ENCODE data around the gene CDH19. TPM values are rescaled to one million over a fixed set of nuclear protein-coding genes. Genes with fewer than 3 reads are reported as not detected.
A peak's percentile ranks its signal among the peaks of the same experiment; 100 is the strongest.

The CDH19 gene, protein sequence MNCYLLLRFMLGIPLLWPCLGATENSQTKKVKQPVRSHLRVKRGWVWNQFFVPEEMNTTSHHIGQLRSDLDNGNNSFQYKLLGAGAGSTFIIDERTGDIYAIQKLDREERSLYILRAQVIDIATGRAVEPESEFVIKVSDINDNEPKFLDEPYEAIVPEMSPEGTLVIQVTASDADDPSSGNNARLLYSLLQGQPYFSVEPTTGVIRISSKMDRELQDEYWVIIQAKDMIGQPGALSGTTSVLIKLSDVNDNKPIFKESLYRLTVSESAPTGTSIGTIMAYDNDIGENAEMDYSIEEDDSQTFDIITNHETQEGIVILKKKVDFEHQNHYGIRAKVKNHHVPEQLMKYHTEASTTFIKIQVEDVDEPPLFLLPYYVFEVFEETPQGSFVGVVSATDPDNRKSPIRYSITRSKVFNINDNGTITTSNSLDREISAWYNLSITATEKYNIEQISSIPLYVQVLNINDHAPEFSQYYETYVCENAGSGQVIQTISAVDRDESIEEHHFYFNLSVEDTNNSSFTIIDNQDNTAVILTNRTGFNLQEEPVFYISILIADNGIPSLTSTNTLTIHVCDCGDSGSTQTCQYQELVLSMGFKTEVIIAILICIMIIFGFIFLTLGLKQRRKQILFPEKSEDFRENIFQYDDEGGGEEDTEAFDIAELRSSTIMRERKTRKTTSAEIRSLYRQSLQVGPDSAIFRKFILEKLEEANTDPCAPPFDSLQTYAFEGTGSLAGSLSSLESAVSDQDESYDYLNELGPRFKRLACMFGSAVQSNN
- total RNA-seq = under 0.01 TPM in 2 replicates

DNA sequence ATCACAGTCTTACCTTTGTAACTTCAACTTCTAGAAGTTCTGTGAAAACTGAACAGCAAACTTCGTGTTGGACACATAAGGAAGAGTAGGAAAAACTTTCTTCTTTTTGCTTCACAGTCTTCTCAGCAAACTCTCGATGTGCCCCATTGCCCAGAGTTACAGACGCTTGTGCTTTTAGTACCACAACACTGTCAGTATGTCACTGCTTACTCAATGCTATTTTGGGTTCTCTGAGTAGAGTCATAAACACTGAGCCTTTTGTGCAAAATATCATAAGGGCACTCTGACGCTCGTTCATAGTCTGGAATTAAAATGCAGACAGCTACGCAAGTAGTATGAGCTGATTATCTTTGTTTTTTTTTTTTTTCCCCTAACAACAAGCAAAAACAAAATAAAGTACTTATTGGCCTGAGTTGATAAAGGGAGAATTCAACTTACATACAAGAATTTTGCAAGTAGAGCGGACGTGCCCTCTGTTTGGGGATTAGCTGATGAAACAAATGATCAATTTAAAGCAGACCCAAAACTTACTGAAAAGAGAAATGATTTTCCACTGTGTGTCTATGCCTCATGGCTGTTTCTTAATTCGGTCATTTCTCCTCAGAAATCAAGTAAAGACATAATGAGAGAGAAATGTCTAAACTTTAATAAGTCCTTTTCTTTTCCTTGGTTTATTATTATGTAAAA lies at the start of gene CDH19:
CDH19 (minus strand) TSS at position 150 of the 687 bp plus-strand sequence. CDS start 31,886 bp downstream, outside the sequence.
- DNase-seq (ENCODE audit: low read depth in 2 of 2) = peak in 1 of 2 donors; percentile 4

- DNase-seq (ENCODE audit: low read depth in 2 of 2) = no peak
Measured at GRCh38 chr18:66647671-66648070, 43.8 kb upstream of the CDH19 start.

DNA sequence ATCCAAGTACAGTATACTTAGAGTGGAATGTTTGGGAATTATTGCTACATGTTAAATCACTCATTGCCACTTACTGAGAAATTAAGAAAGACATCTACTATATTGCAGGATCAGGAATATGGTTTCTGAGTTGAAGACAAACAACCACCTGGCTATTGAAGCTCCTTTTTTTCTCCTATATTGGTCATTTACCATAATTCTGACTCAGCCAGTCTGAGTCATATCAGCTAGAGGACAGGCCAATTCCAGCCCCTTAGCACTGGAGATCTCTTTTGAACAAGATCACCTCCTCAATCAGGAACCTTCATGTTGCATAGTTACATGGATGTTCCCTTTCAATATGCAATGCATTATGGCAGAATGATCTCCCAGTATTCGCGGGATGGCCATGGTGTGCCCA lies 42.7 kb upstream of the CDH19 start:
- peak in 1 of 2 donors; percentile 17 for DNase-seq (ENCODE audit: low read depth in 2 of 2)

DNA sequence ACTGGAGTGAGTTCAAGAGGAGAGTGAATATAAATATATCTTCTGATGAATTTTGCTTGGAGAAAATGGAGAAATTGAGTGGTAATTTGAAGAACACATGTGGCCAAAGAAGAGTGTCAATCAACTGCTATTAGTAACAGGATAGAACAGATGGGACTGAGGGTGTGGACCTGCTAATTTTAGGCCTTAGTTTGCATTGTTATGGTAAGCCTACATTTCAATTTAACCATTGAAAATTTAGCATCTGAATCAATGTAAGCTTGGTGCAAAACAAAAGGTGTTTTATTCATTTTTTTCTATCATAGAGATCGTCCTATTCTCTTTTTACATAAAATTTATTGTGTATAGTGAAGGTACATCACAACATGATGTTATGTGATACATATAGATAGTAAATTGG lies 42.1 kb upstream of the CDH19 start:
- no peak for DNase-seq (ENCODE audit: low read depth in 2 of 2)

DNA sequence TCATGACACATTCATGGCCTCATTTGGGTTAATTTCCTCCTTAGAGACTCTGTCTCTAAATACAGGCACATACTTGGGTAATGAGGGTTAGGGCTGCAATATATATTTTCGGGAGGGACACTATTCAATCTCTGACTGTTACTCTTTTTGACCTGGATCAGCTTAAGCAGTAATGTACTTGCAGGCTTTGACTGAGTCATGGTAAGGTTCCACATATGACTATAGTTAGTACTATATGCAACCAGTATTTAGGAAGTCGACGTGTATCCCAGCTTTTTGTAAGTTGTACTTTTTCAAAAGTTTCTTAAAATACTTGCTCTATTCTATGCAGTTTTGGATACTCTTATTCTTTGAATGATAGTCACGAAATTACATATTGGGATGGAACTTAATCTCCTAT lies 37.2 kb upstream of the CDH19 start:
- DNase-seq (ENCODE audit: low read depth in 2 of 2) = no peak

- DNase-seq (ENCODE audit: low read depth in 2 of 2) = peak; percentile 23 to 87
Measured at GRCh38 chr18:66640431-66640830, 36.5 kb upstream of the CDH19 start.

DNA sequence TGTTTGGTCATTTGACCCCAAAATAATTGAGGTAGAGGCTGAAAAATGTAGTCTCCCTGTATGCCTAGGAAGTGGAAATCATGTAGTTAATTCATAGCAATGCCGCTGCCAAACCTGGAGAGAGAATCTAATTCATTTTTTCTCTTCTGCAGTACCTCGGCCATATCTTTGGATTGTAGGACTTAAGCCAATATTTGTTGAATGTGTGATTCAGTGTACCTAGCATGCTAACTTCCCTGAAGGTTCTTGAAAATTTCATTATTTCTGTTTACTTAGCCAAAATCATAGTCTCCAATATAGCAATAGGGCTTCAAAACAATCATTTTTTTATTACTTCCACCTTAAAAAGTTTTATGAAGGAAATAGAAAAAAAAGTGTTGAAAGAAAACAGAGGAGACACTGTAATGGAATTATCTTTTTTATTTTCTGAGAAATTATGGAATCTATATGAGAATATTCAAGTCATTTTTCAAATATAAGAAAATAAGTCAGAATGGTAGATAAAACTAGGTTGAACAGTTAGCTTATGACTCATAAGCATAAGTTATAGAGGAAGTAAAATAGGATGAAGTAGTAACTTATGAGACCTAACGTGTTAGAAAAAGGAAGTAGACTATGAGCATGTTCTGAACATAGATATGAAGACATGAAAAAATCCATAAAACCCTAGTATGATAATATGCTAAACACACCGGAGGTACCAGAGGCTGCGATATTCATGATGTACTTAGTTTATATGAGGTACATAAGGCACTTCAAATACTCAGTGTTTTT lies 35.2 kb upstream of the CDH19 start:
- DNase-seq (ENCODE audit: low read depth in 2 of 2) = peak in 1 of 2 donors; percentile 24

DNA sequence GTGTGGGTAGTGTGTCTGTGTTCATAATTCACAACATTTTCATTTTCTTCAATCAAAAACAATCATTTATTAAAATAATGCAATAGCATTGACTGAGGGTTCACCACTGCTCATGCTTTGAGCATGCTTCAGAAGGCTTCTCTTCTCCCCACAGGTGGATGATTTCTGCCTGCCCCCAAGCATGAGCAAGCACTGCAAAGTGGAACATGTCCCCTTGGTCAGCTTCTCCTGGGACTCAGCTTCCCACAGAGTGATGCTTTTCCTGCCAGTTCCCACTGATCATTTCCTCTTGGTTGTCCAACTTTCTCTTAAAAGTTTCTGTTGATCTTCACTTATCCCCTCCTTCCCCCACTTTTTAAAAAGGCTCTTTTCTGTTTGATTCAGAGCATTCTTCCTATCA lies 31.5 kb upstream of the CDH19 start:
- no peak for DNase-seq (ENCODE audit: low read depth in 2 of 2)

DNA sequence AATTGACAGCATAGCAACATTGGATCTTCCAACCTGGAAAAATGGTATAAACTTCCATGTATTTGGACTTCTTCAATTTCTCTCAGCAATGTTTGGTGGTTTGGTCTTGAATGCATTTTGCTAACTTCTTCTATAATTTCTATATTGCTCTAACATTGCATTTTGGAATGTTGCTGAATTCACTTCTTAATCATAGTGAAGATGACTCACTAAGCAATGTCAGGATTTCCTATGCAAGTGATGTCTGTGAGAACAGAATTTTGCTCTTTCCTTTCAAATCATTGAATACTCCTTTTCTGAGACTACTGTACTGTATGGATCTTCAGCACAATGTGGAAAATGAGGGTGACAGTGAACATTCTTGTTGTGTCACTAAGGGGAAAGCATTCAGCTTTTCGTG lies 28.9 kb upstream of the CDH19 start:
- DNase-seq (ENCODE audit: low read depth in 2 of 2) = peak in 1 of 2 donors; percentile 59

DNA sequence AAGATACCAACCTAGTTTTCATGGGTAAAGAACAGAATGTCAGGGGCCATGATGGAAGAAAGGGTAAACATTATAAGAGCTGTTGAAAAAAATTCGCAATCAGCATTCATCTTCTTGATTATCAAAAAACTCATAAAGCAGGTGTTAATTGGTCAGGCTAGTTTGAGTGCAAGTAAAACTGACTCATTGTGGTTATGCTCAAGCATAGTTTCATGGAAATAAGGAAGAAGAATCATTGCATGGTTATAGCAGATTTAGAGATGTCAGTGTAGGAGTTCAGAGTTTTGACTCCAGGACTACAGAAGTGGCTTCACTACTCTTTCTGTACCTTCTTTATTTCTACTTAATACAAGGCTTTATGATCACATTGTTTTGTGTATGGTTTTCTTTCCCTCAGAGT lies 26.9 kb upstream of the CDH19 start:
- DNase-seq (ENCODE audit: low read depth in 2 of 2) = no peak

DNA sequence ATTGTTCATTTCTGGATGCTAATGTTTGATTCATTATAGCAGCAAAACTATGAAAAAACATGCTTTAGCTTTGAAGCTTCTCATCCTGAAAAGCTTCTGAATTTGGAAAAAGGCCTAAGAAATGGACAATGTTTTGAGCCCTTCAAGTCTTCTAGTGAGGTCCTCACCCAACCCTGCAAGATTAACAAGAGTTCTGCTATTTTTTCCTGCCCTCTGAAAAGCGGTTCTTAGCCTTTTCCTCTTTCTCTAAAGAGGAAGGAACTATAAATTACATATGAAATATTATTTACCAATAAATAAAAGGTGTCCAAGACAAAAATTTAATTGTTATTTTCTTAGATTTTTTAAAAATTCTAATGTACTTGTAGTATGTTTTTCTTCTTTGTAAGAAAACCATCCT lies 19.9 kb upstream of the CDH19 start:
- no peak for DNase-seq (ENCODE audit: low read depth in 2 of 2)

GRCh38 chr18:66621816-66622576 lies 18.1 kb upstream of the CDH19 start:
- DNase-seq (ENCODE audit: low read depth in 2 of 2) = no peak

DNA sequence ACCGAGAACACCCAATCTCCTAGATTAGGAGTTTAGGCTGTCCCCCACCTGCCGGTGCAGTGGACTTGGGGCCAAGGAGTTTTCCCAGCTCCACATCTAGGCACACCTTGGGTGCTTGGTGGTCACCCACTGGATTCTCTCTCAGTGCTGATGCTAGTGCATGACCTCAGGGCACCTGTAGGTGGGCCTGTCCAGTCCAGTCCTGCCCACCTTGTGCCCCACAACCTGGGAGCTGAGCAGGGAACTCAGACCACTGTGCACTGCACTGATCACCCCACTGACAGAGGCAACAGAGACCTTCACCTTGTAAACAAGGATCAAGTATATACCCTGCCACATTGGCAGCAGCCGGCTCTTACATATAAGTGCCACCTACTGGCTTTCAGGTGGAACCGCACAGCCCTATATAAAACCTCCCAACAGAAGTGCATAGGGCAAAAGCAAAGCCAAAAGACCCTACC lies 12.7 kb upstream of the CDH19 start:
- peak in 1 of 2 donors; percentile 49 for DNase-seq (ENCODE audit: low read depth in 2 of 2)

GRCh38 chr18:66615176-66615575 lies 11.3 kb upstream of the CDH19 start:
- no peak for DNase-seq (ENCODE audit: low read depth in 2 of 2)

GRCh38 chr18:66607632-66608031 lies 3.7 kb upstream of the CDH19 start:
- DNase-seq (ENCODE audit: low read depth in 2 of 2) = no peak

DNA sequence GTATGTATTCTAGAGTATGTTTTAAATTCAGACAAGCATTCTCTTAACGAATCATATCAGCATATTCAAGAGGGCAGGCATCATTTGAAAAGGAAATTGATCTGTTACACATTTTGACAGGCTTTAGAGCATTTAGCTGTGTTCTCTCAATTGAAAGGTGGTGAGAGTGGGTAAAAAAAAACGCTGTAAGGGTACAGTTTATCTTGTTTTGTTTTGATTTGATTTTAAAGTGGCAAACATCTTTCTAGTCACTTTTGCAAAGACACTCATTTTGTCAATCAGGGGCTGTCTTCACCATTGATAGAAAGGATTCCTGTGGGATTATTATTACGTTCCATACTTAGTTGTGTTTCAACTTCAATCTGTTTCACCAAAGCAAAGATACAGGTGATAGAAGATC lies 2.2 kb downstream of the CDH19 start:
- DNase-seq (ENCODE audit: low read depth in 2 of 2) = no peak

GRCh38 chr18:66599190-66599589 lies 4.7 kb downstream of the CDH19 start:
- DNase-seq (ENCODE audit: low read depth in 2 of 2) = peak; percentile 72 to 88

DNA sequence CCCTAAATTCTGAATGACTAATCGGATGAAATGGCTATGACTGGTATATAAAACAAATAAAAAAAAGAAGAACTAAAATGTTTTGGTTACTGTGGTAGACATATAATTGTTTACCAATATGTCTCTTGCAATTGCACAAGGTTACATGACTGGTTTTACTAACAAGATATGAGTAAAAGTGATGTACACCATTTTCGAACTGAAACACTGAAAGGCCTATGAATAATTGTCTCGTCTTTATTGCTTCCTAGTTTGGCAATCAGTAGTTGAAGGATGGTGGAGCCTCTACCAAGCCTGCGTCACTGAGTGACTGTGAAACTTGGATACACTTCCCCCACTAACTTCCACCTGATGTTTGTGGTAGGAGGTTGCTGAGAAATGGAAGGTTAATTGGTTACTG lies 16.5 kb downstream of the CDH19 start:
- DNase-seq (ENCODE audit: low read depth in 2 of 2) = no peak

GRCh38 chr18:66582211-66582610 lies 21.7 kb downstream of the CDH19 start:
- DNase-seq (ENCODE audit: low read depth in 2 of 2) = no peak

GRCh38 chr18:66575263-66575662 lies 28.6 kb downstream of the CDH19 start:
- DNase-seq (ENCODE audit: low read depth in 2 of 2) = no peak

DNA sequence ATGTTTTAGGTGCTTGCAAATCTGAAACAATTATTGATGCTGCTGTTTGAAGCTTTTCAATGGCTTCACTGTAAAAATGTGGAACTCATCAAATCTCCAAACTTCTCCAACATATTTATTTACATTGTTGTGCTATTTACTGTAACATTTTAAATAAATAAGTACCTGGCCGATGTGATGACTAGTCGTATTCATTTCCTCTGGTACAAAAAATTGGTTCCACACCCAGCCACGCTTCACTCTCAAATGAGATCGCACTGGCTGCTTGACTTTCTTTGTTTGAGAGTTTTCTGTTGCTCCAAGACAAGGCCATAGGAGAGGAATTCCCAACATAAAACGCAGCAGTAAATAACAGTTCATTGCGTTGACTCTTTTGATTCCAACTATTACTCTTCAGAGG lies 32.0 kb downstream of the CDH19 start:
- no peak for DNase-seq (ENCODE audit: low read depth in 2 of 2)

Data from dermis microvascular lymphatic vessel endothelial cell (primary cell).